CD1c-positive myeloid dendritic cell (primary cell): ENCODE measurements around the gene ZFP36.
"Not testable (repeated sequence)": the region's sequence is repeated elsewhere in the genome, so short reads cannot be mapped to it uniquely, and the experiment has no call there.

Experiments
- DNase-seq: peaks from one replicate; pipeline ENCODE4 v3.0.0-alpha.2; 2016; ENCODE audit errors: extremely low spot score

Gene ZFP36, protein sequence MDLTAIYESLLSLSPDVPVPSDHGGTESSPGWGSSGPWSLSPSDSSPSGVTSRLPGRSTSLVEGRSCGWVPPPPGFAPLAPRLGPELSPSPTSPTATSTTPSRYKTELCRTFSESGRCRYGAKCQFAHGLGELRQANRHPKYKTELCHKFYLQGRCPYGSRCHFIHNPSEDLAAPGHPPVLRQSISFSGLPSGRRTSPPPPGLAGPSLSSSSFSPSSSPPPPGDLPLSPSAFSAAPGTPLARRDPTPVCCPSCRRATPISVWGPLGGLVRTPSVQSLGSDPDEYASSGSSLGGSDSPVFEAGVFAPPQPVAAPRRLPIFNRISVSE

DNA sequence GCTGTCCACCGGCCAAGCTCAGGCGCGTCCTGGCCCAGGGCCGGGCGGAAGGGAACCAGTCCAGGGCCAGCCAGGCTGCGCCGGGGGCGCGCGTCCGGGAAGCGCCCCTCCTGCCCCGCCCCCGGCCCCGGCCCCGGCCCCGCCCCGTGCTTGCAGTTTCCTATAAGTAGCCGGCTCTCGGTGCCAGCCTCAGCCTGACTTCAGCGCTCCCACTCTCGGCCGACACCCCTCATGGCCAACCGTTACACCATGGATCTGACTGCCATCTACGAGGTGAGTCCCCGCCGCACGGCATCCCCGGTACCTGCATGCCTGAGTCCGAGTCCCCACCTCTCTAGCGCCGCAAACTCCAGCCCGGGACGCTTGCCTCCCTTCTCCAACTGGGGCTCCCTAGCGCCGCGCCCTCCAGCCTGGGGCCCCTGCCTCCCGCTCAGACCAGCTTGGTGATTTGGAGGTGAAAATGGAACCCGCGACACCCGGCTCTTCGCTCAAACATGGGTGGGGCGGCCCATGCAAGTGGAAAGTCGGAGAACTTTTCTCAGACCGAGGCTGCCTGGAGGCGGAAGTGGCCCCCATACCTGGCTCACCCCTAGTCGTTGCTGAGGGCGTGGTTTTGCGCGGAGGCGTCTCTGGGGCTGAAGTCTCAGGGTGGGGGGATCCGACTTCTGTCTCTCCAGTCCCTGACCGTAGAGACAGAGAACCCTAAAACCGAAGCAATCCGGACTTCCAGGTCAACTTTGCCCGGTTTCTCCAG is at the start of gene ZFP36:
TSS of gene ZFP36 (plus strand) at position 192 of the 754 bp plus-strand sequence. CDS start at position 250, 58 bp downstream.
- DNase-seq, result peak; percentile 94

DNA sequence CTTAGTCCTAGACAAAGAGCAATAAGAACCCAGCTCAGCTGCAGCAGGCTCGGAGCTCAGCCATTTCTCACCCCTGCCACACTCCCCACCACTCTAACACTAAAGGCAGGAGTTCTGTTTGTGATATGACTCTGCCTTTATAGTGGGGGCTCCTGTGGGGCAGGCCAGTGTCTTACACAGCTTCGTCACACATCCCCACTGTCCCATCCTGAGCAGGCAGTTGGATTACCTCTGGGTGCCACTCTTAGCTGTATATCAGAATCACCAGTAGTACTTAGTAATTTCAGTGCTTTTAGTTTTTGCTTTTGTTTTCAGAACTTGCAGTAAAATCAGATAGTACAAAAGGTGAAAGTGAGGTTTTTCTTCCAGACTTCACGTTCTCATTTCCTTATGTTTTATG is 47.6 kb upstream of the ZFP36 start:
- DNase-seq, result no peak

DNA sequence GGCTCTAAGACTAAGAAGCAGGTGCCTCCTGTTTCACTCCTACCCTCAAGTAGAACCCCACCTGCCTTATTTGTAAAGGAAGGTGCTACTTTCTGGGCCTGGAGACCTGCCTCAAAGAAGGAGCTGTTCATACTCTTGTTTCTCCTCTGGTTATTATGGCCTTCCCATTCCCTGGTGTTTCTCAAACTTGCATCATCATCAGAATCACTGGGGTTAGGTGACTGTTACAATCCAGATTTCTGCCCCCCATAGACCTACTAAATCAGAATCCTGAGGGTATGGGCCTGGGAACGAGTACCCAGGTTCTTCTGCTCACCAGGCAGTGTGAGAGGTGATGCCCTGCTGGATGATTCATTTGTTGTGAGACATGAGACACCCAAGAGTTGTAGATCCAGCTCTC is 46.0 kb upstream of the ZFP36 start:
- no peak for DNase-seq

DNA sequence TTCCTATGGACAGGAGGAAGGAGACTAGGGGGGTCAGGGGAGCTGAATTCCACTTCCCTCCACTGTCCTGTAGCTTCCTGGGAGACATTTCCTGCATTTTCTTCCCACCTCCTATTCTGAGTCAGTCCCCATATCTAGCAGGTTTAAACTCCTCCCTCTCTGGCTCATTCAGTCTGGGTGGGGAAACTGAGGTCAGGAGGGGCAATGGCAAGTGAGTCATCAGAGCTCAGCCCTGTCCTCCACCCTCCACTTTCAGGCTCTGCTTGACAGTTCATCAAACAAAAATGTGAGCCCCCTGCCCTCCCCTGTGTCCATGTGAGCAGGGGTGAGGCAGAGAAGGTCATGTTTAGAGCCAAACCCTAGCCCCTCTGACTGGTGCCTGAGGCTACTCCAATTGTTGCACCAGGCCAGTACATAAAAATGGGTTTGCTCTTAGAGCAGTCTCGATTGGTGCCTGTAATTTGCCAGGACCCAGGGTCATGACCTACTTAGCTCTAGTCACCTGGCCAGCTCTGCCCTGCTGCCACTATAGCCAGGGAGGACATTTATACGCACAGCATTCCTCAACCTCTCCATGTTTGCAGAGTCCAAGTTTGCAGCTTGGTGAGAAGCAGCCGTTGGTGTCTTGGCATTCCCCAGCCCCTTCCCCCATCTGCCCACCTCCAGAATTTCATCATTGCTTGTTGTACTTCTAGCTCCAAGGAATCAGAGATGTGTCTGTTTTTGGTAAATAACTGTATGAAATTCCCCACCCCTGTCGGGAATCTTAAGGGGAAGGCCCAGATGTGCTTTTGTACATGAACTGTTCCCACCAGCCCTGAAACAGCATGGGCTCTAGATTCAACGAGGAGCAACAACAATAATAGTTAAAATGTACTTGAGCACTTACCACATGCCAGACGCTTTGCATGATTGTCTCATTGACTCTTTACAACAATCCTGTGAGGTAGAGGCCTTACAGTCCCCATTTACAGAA is 43.7 kb upstream of the ZFP36 start:
- no peak for DNase-seq

DNA sequence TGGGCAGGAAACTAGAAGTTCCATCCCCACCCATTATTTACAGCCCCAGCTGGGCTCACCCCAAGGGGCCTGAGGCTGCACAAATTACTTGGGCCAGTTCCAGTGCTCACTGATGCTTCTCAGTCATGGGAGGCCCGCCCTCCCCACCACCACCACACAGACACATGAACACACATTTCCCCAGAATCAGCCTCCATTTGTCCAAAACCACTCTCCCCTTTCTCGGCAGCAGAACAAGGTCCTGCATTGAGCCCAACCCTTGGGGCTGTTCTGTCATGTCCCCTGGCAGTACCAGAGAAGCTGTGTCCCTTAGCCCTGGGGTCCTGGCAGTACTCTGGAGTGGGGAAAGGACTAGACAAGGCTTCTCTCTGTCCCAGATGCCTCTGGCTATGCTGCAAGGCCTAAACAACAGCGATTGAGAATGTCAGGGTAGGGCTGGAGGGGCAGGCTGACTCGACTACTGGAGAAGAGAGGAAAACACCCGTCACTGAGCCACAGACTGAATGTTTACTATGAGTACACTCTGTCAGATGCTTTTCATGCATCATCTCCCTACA is 42.7 kb upstream of the ZFP36 start:
- no peak for DNase-seq

DNA sequence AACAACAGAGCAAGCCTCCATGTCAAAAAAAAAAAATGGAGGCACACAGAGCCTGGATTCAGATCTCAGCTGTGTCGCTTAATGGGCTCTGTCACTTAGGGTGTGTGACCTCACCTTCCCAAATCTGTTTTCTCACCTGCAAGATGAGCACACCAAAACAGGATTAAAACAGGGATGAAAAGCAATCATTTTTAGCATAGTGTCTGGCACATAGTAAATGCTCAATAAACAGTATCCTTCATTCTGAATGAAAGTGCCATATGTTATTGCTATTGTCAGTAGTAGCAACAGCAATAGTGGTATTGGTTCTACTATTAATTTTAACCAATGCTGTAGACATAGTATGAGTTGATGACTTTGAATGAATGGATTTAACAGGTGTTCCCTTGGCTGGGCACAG is 41.1 kb upstream of the ZFP36 start:
- no peak for DNase-seq

DNA sequence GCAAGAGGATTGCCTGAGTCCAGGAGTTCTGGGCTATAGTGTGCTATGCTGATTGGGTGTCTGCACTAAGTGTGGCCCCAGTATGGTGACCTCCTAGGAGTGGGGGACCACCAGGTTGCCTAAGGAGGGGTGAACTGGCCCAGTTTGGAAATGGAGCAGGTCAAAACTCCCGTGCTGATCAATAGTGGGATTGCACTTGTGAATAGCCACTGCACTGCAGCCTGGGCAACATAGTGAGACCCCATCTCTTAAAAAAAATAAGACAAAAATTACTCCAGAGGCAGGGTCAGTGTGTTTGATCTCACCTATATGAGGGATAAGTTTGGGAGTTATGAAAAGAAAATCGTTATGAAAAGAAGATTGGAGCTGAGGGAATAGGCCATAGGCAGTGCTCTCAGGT is 37.4 kb upstream of the ZFP36 start:
- DNase-seq, result no peak

DNA sequence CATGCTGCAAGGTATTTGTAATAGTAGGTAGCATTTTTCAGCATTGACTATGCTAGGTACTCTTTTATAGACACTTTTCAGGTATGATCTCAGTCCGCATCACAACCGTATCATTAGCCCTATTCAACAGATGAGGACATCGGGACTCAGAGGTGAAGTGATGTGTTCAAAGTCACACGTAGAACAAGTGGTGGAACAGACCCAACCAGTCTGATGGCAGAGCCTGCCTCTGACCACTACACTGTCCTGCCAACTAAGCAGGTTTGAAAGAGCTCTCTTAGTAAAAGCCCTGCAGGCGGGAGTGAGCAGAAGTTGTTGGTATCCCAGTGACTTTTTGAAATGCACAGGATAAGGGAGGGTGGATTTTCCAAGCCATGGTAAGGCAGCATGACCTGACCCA is 35.9 kb upstream of the ZFP36 start:
- no peak for DNase-seq

DNA sequence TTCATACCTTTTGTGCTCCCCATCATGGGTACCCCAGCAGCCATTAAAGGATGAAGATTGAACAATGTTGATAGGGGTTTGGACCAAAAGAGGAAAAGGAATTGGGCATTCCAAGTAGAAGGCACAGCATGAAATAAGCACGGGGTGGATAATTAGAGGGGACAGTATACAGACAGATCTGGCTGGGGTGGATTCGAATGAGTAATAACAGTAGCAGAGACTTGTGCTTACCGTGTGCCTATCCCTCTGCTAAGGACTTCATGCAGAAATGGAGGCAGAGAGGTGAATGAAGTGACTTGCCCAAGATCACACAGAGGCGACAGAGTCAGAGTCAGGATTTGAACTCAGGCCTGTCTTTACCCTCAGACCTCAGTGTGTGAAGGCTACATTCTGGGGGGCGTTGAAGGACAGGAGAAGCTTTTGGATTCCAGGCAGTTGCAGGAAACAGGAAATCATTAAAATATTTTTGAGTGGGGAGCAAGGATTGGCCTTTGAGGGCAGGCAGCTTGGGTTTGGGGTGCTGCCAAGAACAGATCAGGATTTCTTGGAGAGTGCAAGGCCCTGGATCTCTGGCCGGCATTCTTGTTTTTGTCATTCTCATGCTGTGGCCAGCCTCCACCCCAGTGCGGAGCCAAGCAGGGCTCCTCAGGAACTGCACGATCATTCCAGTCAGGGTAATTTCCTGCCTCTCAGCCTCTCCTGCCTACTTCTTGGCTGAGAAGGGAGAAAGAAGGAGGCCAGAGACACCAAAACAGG is 34.4 kb upstream of the ZFP36 start:
- no peak for DNase-seq

DNA sequence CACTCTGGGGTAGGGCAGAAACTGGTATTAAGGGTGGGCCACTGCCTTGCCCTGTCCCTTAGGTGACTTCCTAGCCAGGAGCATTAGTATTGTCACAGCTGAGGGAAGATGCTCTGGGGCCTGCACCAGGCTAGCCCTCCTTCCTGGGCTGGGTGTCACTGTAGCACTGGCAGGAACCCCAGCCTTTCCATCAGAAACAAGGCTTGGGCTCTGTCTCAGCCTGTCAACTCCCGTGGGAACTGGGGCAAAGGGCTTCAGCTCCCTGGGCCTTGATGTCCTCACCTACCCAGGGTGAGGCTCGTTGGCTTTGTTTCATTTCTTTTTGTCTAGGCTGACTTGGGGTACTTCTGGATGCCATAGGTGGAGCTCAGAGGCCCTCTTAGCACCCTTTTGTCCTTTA is 33.7 kb upstream of the ZFP36 start:
- DNase-seq, result no peak

DNA sequence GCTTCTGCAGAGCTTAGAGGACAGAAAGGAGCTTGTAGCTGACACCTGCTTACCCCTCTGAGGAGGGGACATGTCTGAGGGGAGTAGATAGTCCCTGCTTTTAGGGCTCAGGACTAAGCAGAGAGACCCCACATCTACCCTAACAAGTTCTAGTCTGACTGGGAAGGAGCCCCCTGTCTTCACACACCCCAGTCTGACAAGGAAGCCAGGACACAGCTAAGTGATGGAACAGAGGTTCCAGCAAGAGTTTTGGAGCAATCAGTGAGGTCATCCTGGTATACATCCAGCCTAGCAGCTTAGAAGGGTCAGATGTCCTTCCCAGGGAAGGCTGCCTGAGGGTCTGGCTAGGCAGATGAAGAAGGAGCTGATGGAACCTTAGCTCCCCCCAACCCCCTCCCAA is 30.7 kb upstream of the ZFP36 start:
- no peak for DNase-seq

DNA sequence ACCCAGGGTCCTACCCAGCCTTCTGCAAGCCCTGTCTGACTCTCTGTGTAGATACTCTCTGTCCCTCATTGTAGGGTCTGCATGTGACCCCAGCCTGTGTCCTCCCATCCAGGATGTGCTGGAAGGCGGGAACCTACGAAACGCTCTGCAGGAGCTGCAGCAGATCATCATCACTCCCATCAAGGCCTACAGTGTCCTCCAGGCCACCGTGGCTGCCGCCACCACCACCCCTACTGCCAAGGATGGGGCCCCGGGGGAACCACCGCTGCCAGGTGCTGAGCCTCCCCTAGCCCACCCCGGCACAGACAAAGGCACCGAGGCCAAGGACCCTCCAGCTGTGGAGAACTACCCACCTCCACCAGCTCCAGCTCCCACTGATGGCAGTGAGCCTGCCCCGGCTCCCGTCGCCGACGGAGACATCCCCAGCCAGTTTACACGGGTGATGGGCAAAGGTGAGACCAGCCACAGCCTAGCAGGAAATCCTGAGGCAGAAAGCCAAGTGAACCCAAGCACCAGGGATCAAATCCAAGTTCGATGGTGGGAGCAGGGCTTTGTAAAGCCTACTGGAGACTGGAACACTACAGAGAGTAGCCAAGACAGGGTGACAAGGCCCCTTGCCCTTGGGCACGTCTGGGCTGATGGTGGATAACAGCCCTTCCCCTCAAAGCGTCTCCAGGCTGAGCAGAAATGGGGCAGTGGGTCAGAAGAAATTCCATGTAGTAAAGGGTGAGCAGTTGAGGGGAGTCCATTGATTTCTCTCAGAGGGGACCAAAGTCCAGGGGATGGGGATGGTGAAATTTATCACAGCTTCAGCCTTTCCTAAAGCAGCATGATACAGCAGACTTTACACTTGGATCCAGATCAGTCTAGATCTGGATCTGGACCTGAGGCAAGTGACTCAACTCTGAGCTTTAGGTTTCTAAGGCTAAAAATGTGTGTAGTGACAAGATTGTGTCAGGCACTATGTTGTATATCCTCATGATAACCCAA is 29.0 kb upstream of the ZFP36 start:
- no peak for DNase-seq

DNA sequence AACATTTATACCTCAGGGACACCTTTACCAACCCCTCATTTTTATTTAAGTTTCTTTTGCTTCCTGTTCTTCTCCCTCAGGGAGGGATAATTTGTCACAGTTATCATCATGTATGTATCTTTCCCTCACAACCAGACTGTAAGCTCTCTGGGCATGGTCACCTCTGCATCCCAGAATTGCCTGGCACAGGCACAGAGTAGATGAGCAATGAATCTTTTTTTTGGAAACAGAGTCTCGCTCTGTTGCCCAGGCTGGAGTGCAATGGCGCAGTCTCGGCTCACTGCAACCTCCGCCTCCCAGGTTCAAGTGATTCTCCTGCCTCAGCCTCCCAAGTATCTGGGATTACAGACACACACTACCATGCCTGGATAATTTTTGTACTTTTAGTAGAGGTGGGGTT is 27.3 kb upstream of the ZFP36 start:
- not testable (repeated sequence) for DNase-seq

DNA sequence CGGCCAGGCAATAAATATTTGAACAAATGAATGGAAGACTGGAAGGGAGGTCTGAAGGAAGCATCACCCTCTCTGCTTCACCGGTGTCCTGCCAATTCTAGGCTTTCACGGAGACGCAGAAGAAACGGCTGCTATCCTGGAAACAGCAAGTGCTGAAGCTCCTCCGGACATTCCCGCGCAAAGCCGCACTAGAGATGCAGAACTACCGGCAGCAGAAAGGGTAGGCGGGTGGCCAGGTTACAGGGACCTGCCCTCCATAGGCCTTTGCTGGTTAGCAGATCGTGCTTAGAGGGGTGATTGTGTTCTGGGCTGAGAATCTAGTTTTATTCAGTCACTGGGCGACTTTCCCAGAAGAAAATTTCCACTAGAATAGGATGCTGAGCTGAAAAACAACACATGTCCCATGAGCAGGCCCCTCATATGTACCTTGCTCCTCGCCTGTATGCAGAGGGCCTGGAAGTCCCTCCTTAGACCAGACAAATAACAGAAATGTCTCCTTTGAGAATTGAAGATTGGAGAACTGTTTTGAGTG is 26.7 kb upstream of the ZFP36 start:
- no peak for DNase-seq

DNA sequence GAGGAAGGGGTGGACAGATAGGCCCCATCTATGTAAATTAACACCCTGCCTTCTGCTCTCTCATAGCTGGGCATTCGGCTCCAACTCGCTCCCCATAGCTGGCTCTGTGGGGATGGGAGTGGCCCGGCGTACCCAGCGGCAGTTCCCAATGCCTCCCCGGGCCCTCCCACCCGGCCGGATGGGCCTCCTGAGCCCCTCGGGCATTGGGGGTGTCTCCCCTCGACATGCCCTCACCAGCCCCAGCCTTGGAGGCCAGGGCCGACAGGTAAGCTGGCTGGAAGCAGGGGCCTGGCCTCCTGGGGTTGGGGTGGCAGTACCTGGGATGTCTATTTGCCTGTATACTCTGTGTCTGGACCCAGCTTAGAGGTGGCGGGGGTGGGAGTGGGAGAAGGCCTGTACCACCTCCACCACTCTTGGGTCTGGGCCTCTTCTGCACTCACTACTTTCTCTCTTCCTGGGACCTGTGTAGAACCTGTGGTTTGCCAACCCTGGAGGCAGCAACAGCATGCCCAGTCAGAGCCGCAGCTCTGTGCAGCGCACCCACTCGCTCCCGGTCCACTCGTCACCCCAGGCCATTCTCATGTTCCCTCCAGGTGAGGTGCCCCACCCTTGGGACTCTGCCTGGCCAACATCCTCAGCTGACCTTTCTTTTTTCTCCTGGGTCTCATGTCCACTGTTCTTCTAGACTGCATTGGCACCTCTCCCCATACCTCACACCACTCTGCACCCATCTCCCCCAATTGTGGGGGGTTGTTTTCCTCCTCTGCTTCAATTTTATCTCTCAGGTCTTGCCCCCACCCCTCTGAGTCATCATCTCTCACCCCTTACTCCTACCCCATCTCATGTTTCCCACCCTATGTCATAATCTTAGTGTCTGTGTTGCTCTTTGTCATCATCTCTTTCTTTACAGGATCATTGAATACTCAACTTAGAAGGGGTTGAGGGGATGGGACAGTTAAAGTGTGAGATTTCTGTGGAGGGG is 25.8 kb upstream of the ZFP36 start:
- DNase-seq, result no peak

DNA sequence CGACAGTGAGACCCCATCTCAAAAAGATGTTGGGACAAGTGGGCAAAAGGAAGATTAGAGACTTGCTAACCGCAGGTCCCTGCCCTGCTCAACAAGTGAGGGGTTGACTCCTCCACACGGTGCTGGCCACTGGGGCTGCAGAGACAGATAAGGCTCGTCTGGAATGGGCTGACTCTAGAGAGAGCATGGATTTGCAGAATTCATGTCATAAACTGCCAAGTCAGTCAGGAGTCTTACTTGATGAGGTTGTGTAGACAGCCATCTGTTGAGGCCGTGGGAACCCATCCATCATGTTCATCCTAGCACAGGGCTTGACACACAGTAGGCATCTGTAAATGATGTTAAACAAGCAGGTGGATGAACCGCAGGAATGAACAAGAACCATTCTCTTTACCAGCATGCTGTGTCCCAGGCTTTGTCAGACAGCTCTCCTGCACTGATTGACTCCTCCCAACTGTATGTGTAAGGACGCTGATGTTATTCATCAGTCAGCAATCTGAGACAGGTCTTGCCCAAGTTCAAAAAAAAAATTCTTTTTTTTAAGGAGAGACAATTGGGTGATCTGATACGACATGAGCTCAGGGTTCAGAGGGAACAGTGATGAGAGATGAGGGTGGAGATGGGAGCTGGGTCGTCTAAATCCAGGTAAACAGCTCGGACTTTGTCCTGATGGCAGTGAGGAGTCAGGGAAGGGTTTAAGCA is 24.6 kb upstream of the ZFP36 start:
- DNase-seq, result no peak

DNA sequence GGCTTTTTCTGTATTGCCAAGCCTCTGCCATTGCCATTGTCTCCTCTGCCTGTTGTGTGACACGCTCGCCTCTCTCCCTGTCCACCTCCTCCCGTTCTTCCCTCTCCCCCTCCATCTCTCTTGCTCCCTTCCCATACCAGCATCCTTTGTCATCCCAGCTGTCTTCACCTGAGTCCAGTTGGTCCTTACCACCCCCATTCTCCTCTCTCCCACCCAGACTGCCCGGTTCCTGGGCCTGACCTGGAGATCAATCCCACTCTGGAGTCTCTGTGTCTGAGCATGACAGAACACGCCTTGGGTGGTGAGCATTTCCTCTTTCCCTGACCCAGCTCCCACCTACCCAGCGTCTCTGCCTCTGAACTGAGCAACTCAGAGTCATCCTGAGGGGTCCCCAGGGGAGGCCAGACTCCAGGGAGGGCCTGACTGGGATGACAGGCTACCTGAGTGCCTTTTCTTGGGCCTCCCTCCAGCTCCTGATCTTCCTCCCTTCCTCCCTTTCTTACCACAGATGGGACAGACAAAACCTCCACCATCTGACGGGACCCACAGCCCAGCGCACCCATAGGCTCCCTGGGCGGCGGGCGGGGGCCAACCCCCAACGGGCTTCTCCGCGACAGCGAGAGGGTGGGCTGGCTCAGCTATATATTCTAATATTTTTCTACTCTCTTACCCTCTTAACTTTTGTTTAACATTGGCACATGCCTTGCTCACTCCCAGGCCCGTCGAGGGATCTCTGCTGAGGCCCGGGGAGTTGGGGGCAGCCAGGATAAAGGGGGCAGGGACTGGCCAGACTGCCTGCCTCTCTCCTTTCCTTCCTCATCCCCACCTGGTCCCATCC is 23.4 kb upstream of the ZFP36 start:
- DNase-seq, result no peak
